ENCODE data around the gene SLAMF1.
"Not testable (repeated sequence)": the region's sequence is repeated elsewhere in the genome, so short reads cannot be mapped to it uniquely, and the experiment has no call there.

The SLAMF1 gene

GRCh38 chr1:160640359-160641123, 6.3 kb downstream of the SLAMF1 start:
- no peak overlapping the region for H3K4me3 ChIP-seq (ENCODE audit: low read depth, low read length)

- H3K4me3 ChIP-seq (ENCODE audit: low read depth, low read length) = no peak overlapping the region
Observed at GRCh38 chr1:160639652-160640051, 7.2 kb downstream of the SLAMF1 start.

GRCh38 chr1:160638926-160639325, 7.9 kb downstream of the SLAMF1 start:
- H3K4me3 ChIP-seq (ENCODE audit: low read depth, low read length) = no peak overlapping the region

- no peak overlapping the region for H3K4me3 ChIP-seq (ENCODE audit: low read depth, low read length)
Observed at GRCh38 chr1:160638540-160638857, 8.3 kb downstream of the SLAMF1 start.

GRCh38 chr1:160637821-160638539, 8.9 kb downstream of the SLAMF1 start:
- H3K4me3 ChIP-seq (ENCODE audit: low read depth, low read length) = no peak overlapping the region

- H3K4me3 ChIP-seq (ENCODE audit: low read depth, low read length) = no peak overlapping the region
Observed at GRCh38 chr1:160637065-160637464, 9.8 kb downstream of the SLAMF1 start.

GRCh38 chr1:160636547-160636946, 10.3 kb downstream of the SLAMF1 start:
- no peak overlapping the region for H3K4me3 ChIP-seq (ENCODE audit: low read depth, low read length)

- no peak overlapping the region for H3K4me3 ChIP-seq (ENCODE audit: low read depth, low read length)
Observed at GRCh38 chr1:160636076-160636475, 10.8 kb downstream of the SLAMF1 start.

GRCh38 chr1:160634543-160635491, 12.0 kb downstream of the SLAMF1 start:
- H3K4me3 ChIP-seq (ENCODE audit: low read depth, low read length) = no peak overlapping the region

GRCh38 chr1:160633330-160633903, 13.4 kb downstream of the SLAMF1 start:
- no peak overlapping the region for H3K4me3 ChIP-seq (ENCODE audit: low read depth, low read length)

- H3K4me3 ChIP-seq (ENCODE audit: low read depth, low read length) = no peak overlapping the region
Observed at GRCh38 chr1:160631983-160632625, 14.7 kb downstream of the SLAMF1 start.

GRCh38 chr1:160630523-160631451, 16.1 kb downstream of the SLAMF1 start:
- H3K4me3 ChIP-seq (ENCODE audit: low read depth, low read length) = no peak overlapping the region

- no peak overlapping the region for H3K4me3 ChIP-seq (ENCODE audit: low read depth, low read length)
Observed at GRCh38 chr1:160629286-160630210, 17.3 kb downstream of the SLAMF1 start.

GRCh38 chr1:160628799-160629263, 18.0 kb downstream of the SLAMF1 start:
- no peak overlapping the region for H3K4me3 ChIP-seq (ENCODE audit: low read depth, low read length)

- H3K4me3 ChIP-seq (ENCODE audit: low read depth, low read length) = not testable (repeated sequence)
Observed at GRCh38 chr1:160627677-160628289, 19.1 kb downstream of the SLAMF1 start.

GRCh38 chr1:160626509-160627342, 20.1 kb downstream of the SLAMF1 start:
- H3K4me3 ChIP-seq (ENCODE audit: low read depth, low read length) = no peak overlapping the region

Data from iPS-11a (cell line).